Measurements from ENCODE around the gene CMTR1.

GRCh38 chr6:37441651-37442050 lies 8.6 kb downstream of the CMTR1 start:
- TF ChIP-seq, protein P1, sequence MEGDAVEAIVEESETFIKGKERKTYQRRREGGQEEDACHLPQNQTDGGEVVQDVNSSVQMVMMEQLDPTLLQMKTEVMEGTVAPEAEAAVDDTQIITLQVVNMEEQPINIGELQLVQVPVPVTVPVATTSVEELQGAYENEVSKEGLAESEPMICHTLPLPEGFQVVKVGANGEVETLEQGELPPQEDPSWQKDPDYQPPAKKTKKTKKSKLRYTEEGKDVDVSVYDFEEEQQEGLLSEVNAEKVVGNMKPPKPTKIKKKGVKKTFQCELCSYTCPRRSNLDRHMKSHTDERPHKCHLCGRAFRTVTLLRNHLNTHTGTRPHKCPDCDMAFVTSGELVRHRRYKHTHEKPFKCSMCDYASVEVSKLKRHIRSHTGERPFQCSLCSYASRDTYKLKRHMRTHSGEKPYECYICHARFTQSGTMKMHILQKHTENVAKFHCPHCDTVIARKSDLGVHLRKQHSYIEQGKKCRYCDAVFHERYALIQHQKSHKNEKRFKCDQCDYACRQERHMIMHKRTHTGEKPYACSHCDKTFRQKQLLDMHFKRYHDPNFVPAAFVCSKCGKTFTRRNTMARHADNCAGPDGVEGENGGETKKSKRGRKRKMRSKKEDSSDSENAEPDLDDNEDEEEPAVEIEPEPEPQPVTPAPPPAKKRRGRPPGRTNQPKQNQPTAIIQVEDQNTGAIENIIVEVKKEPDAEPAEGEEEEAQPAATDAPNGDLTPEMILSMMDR (IDR thresholded peaks at IDR 0.05): no peak
- no peak for TF ChIP-seq POLR2A (IDR thresholded peaks at IDR 0.05)

Data from body of pancreas (tissue), 4 donors.